GM18499 (cell line): Measurements from ENCODE around the gene MCAT.

Source experiments
- ATAC-seq: cut with Tn5 transposase; IDR thresholded peaks from one replicate; pipeline ENCODE4 v1.9.1; 2021; ENCODE audit warnings: moderate number of reproducible peaks; ENCODE audit not compliant: insufficient read depth, unreplicated experiment

Gene MCAT

DNA sequence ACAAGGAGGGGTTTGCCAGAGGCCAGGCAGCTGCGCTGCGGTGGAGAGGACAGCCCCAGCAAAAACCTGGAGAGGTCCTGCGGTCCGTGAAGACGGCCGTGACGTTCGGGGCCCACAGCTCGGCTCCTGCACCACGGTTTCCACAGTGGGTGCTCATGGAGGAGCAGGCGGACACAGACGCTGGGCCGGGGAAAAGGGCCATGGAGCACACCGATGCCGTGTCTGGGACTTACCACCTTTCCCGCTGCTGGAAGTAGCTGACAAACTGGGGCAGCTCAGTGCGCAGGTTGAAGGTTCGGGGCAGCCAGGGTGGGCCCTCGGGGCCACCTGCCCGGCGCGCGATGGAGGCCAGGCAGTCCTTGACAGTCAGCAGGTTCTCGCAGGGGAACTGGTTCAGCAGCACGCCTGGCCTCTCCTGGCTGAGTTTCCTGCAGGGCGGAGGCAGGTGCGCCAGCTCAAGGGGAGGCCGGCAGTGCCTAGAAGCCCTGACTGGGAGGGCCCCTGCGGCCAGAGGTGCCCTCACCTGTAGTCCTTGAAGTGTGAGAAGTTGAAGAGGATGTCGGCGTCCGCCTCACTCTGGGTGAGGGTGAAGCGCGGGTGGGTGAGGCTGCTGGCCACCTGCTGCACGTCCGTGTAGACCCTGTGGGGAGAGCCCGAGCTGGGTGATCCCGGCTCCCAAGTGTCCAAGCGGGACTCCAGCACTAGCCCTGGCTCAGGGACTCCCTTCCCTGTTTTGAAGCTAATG lies 30.9 kb upstream of the MCAT start:
- no peak for ATAC-seq

DNA sequence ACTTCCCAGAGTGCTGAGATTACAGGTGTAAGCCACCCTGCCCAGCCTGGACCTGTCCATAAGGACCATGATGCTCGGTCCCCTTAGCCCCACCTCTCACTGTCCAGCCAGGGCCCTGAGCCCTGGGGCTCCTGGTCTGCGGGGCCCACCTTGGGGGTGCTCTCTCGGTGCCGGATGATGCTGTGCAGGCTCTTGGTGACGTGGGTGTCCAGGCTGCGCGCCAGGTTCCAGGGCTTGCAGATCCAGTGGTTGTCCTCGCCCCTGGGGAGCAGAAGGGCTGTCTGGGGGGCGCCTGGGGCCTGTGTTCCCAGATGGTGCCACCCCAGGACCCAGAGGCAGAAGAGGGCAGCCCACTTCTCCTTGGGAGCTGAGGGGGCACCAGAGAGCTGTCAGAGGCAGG lies 30.4 kb upstream of the MCAT start:
- no peak for ATAC-seq

DNA sequence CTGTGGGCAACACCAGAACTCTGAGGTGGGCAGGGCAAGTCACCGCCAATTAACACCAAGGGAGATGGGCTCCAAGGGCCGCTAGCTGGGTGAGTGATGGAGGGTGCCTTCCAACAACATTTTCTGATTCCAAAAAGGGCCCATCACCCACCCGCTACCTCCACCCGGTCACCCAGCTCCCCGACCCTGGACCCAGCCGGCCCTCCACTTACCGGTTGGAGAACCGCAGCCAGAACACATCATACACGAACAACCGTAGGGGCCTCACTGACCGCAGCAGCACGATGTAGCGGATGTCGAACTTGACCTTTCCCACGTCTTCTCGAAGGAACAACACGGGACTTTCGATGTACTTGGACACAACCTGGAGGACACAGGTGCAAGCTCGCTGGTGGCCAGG lies 29.0 kb upstream of the MCAT start:
- ATAC-seq: no peak

- ATAC-seq: no peak
Measured at GRCh38 chr22:43171607-43172006, 28.4 kb upstream of the MCAT start.

DNA sequence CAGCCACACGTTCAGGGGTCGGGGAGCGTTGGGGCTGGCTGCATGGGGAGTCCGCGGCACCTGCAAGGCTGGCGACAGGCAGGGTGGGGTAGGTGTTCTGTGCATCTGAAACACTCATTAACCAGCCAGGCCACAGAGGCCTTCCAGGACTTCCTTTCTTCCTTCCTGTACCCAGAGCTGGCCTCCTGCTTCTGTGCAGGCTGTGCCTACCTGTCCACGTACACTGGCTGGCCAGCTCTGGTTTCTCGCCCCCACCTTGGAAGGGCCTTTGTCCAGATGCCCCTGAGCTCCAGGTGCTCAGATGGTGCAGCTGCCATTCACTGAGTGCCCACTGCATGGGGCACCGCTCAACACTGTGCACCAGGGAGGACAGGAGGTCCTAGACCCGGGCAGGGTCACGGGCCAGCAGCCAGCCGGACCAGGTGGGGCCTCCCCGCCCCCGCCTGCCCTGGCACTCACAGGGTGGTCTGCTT lies 27.9 kb upstream of the MCAT start:
- ATAC-seq: no peak

- no peak for ATAC-seq
Measured at GRCh38 chr22:43170131-43170480, 26.9 kb upstream of the MCAT start.

- ATAC-seq: no peak
Measured at GRCh38 chr22:43169310-43170130, 26.3 kb upstream of the MCAT start.

GRCh38 chr22:43168471-43169309 lies 25.5 kb upstream of the MCAT start:
- no peak for ATAC-seq

DNA sequence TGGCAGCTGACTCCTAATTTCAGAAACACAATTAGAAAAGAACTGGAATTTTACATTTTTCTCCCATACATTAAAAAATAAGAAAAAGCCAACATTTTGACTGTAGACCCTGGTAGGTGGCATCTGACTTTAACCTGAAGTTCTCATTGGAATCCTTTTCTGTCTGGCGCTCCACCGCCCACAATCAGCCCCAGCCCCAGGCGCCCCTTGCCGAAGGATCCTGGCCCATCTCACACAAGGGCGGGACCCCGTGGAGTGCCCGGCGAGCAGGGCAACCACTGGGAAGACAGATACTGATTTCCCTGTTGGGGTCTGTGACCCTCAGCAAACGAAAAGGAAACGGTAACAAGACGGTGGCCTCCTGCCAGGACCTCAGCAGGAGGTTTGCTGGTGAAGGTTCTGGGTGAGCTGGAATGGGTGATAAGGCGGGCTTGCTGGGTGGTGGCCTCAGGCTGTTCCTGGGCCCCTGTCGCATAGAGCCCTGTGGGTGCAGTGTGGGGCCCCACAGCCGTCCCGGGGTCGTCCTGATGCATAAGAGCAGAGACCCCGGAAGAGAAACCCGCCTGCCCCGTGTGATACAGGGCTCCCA lies 23.9 kb upstream of the MCAT start:
- no peak for ATAC-seq

GRCh38 chr22:43166132-43166930 lies 23.1 kb upstream of the MCAT start:
- no peak for ATAC-seq

GRCh38 chr22:43164636-43165035 lies 21.4 kb upstream of the MCAT start:
- ATAC-seq: no peak

- ATAC-seq: no peak
Measured at GRCh38 chr22:43163241-43163795, 20.1 kb upstream of the MCAT start.

DNA sequence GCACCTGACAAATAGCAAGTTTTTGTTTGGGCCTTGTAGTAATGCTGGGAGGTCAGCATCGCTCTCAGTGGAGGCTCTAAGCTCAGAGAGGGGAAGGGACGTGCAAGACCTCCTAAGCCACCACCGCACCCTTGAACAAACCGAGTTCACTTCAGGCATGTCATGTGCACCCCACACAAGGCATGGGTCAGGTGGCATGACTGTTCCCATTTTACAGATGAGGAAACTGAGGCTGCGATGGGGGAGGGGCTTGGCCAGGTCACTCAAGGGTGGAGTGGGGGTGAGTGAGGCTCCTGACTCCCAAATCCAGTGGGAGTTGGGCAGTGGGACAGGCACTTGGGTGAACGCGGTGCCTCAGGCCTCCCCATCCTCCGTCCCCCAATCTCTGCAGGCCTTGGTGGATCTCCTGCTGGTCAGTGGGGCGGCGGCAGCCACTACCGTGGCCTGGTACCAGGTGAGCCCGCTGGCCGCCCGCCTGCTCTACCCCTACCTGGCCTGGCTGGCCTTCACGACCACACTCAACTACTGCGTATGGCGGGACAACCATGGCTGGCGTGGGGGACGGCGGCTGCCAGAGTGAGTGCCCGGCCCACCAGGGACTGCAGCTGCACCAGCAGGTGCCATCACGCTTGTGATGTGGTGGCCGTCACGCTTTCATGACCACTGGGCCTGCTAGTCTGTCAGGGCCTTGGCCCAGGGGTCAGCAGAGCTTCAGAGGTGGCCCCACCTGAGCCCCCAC lies 19.4 kb upstream of the MCAT start:
- no peak for ATAC-seq

DNA sequence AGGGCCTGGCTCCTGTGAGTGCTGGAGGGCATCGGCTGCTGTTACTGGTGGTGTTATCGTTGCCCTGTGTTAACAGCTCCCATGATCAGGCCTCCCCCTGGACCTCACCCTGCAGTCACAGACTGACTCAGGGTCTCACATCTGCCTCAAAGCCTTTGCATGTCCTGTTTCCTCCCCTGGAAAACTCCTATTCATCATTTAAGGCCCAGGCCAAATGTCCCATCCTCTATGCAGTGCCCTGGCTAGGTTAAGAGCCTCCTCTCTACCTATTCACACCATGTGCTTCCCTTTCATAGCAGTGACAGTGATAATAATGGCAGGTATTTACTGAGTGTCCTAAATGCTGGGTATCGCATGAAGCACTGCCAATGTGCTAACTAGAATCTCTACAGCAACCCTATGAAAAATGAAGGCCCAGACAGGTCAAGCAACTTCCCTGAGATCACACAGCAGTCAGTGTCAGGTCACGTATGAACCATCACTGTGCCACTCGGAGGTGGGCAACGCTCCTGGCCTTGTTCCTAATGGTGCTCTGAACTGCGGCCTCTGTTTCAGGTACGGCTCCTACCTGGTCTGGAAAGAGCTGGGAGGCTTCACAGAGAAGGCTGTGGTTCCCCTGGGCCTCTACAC lies 17.4 kb upstream of the MCAT start:
- no peak for ATAC-seq

DNA sequence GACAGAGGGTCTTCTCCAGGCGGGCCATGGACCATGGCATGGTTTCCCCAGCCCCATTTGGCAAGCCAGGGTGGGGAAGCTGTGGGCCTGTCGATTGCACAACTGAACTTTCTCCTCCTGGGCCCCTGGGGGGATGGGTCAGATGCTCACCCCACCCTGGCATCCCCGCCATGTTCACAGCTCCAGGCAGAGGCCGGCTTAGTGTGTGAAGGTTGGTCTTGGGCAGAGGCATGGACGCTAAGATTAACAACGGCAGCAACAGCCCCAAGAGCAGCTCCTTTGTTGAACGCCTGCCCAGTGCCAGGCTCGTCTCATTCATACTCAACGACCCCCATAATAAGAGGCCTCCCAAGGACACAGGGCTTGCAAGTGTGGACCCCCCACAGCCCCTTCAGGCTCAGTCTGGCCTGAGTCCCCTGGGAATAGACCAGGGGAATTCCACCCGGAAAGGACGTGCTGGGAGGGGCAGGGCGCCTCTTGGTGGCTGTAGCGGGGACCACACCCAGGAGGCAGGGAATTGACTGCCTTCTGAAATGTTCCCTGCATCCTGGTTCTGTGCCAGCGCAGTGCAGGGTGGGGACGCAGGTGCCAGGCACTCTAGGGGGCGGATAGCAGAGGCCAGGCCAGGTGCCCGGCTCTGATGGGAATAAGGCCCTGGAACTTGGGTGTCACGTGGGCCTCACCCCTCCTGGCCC lies 16.4 kb upstream of the MCAT start:
- no peak for ATAC-seq

DNA sequence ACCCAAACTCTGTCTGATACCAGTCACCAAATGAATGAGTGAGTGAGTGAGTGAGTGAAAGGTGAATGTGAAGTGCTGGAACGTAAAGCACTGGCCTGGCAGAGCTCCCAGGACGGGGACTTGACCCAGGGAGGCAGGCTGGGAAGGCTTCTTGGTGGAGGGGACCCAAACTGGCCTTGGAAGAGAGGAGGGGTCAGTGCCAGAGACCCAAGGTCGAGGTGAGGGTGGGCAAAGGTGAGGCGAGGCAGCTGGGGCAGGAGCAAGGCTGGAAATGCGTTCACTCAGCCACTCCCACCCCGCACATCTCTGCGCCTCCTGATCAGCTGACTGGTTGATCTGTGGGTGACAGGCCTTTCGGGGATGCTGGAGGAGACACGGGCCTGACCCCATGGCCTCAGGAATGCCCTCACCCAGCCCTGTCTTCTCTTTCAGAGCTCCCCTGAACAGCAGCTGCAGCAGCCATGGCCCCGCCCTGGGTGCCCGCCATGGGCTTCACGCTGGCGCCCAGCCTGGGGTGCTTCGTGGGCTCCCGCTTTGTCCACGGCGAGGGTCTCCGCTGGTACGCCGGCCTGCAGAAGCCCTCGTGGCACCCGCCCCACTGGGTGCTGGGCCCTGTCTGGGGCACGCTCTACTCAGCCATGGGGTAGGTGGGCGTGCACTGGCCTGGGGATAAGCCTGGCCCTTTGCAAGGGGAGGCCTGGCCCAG lies 15.7 kb upstream of the MCAT start:
- ATAC-seq: no peak

DNA sequence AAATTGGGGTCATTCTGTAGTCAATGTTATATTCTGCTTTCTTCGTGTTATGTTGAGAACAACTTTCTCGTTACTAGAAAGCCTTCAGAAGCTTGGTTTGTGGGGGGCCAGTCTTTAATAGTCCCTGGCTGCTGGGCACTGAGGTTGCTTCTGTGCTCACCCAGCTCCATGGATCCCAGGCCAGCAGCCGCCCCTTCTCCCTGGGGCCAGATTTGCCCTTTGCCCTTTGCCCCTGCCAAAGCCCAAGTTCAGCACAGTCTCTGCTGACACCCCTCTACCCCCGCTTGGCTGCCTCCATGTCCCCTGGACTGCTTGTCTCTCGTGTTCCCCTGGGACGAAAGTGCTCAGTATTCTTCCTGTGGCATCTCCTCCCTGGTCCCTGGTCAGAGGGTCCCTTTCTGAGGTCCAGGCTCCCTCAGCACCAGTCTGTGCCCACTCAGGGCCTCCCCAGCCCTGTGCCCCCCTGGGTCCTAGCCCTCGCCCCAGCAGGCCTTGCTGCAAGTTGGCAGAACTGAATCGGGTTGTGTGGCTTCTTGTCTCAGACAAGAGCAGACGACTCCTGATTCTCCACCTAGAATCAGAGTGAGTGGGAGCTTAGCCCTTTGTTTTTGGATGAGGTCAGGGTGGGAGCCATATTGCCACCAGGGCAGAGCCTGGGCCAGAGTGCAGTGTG lies 14.8 kb upstream of the MCAT start:
- ATAC-seq: no peak
